A549 (cell line): ENCODE measurements around the gene CD109.

ENCODE experiments used
- MAFK ChIP-seq: fragments of 450-650 bp; IDR thresholded peaks from 2 replicates; pipeline ENCODE4 v1.6.1; 2014; ENCODE audit not compliant: partially characterized antibody
- MYC ChIP-seq: IDR thresholded peaks from 2 replicates; pipeline ENCODE4 v1.6.1; 2012; ENCODE audit warnings: mild to moderate bottlenecking, inconsistent platforms, low read length, improper control_type of control experiment, borderline replicate concordance
- NFE2L2 ChIP-seq: fragments of 150-350 bp; conservative IDR thresholded peaks from 2 replicates; pipeline ENCODE4 v1.6.1; 2014; ENCODE audit warnings: low read length
- NR3C1 ChIP-seq: fragments of >200 bp; sonication (Bioruptor Twin); formaldehyde crosslinking; IDR thresholded peaks from 3 replicates; pipeline ENCODE4 v1.6.1; 2017
- POLR2A ChIP-seq: IDR thresholded peaks from 2 replicates; pipeline ENCODE4 v1.6.1; 2012; ENCODE audit warnings: mild to moderate bottlenecking, low read length
- RAD21 ChIP-seq, 2 experiments: fragments of >200 bp in 1 of 2; sonication (Bioruptor Twin) in 1 of 2; formaldehyde crosslinking in 1 of 2; IDR thresholded peaks in 1 of 2; conservative IDR thresholded peaks in 1 of 2; 2 replicates in 1 of 2; 3 replicates in 1 of 2; pipeline ENCODE4 v1.6.1; 2012 to 2018; ENCODE audit warnings: inconsistent platforms in 1 of 2
- TF ChIP-seq, protein P1 (sequence below): fragments of >200 bp; sonication (Bioruptor Twin); formaldehyde crosslinking; IDR thresholded peaks from 3 replicates; pipeline ENCODE4 v1.5.1; 2016

GRCh38 chr6:73648166-73648565 lies 47.8 kb upstream of the CD109 start:
- no peak for TF ChIP-seq NR3C1
- TF ChIP-seq NFE2L2, result no peak
- no peak for TF ChIP-seq MYC
- no peak for TF ChIP-seq RAD21 (conservative IDR thresholded peaks at IDR 0.05 in 1 of 2, IDR thresholded peaks at IDR 0.05 in 1 of 2)
- no peak for TF ChIP-seq MAFK
- TF ChIP-seq POLR2A, result no peak
- TF ChIP-seq, protein P1, sequence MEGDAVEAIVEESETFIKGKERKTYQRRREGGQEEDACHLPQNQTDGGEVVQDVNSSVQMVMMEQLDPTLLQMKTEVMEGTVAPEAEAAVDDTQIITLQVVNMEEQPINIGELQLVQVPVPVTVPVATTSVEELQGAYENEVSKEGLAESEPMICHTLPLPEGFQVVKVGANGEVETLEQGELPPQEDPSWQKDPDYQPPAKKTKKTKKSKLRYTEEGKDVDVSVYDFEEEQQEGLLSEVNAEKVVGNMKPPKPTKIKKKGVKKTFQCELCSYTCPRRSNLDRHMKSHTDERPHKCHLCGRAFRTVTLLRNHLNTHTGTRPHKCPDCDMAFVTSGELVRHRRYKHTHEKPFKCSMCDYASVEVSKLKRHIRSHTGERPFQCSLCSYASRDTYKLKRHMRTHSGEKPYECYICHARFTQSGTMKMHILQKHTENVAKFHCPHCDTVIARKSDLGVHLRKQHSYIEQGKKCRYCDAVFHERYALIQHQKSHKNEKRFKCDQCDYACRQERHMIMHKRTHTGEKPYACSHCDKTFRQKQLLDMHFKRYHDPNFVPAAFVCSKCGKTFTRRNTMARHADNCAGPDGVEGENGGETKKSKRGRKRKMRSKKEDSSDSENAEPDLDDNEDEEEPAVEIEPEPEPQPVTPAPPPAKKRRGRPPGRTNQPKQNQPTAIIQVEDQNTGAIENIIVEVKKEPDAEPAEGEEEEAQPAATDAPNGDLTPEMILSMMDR, result no peak
